H1 (cell line): ENCODE data around the gene PTH2R. TPM values are rescaled to one million over a fixed set of nuclear protein-coding genes. Genes with fewer than 3 reads are reported as not detected.

Experiments
- CTCF ChIA-PET: fragments of 300-600 bp; sonication (Branson Sonifier 250); formaldehyde crosslinking; loops from one replicate; lab custom pipeline; 2021; ENCODE audit not compliant: partially characterized antibody; lab: Charles Lee
- POLR2A ChIA-PET: fragments of 300-600 bp; sonication (Branson Sonifier 250); formaldehyde crosslinking; loops from one replicate; lab custom pipeline; 2021; ENCODE audit warnings: inconsistent platforms; ENCODE audit not compliant: partially characterized antibody; lab: Charles Lee
- DNase-seq, 2 experiments: peaks; one replicate each; pipeline versions ENCODE4 v3.0.0 to v3.0.0-alpha.2; 2010 to 2022; ENCODE audit warnings: low spot score in 2 of 2, low read depth in 1 of 2, mixed read lengths in 1 of 2
- FAIRE-seq: peaks from 2 replicates; lab custom pipeline; 2011; peaks lifted over from hg19 to GRCh38; lab: Jason Lieb, UNC
- H2AFZ ChIP-seq: 2 replicates; pipeline ENCODE4 v1.8.1; 2012; ENCODE audit warnings: low read length, inconsistent platforms
- H2AK5ac ChIP-seq: 2 replicates; pipeline ENCODE4 v1.6.1; 2013; ENCODE audit warnings: low read depth, low read length
- H2BK120ac ChIP-seq: replicated peaks from 2 replicates; pipeline ENCODE3; 2013; ENCODE audit warnings: low read depth, low read length, inconsistent platforms
- H2BK12ac ChIP-seq: 2 replicates; pipeline ENCODE4 v1.6.1; 2013; ENCODE audit warnings: low read depth, low read length
- H2BK15ac ChIP-seq: 2 replicates; pipeline ENCODE4 v1.6.1; 2013; ENCODE audit warnings: low read length
- H2BK20ac ChIP-seq: 2 replicates; pipeline ENCODE4 v1.6.1; 2013; ENCODE audit warnings: low read length
- H2BK5ac ChIP-seq: 2 replicates; pipeline ENCODE4 v1.6.1; 2013; ENCODE audit warnings: low read depth, low read length
- H3K14ac ChIP-seq: 2 replicates; pipeline ENCODE4 v1.6.1; 2013; ENCODE audit warnings: inconsistent platforms; ENCODE audit not compliant: insufficient read length
- H3K18ac ChIP-seq: 2 replicates; pipeline ENCODE4 v1.6.1; 2013; ENCODE audit warnings: low read length; ENCODE audit errors: extremely low read depth
- H3K23ac ChIP-seq: 2 replicates; pipeline ENCODE4 v1.6.1; 2013; ENCODE audit warnings: inconsistent platforms; ENCODE audit not compliant: insufficient read length
- H3K23me2 ChIP-seq: 2 replicates; pipeline ENCODE4 v1.6.1; 2013; ENCODE audit warnings: low read depth, low read length
- H3K27ac ChIP-seq: 2 replicates; pipeline ENCODE4 v1.6.1; 2011; ENCODE audit warnings: low read depth, low read length, inconsistent platforms
- H3K27me3 ChIP-seq, 4 experiments: replicated peaks in 1 of 4; 1 replicate in 1 of 4; 2 replicates in 3 of 4; pipeline versions ENCODE4 v1.6.1 to v1.8.1; 2011 to 2013; ENCODE audit warnings: low read length in 3 of 4, mild to moderate bottlenecking in 3 of 4, inconsistent platforms in 2 of 4, mixed read lengths in 2 of 4, moderate library complexity in 1 of 4; ENCODE audit not compliant: control insufficient read depth in 3 of 4, insufficient read depth in 3 of 4; ENCODE audit errors: extremely low read depth in 1 of 4
- H3K36me3 ChIP-seq, 4 experiments: 2 replicates each; pipeline versions ENCODE4 v1.6.1 to v1.8.1; 2011 to 2013; ENCODE audit warnings: mild to moderate bottlenecking in 4 of 4, low read length in 3 of 4, moderate library complexity in 2 of 4, control low read depth in 1 of 4, inconsistent platforms in 1 of 4; ENCODE audit not compliant: insufficient read depth in 4 of 4, control insufficient read depth in 2 of 4
- H3K4ac ChIP-seq: replicated peaks from 2 replicates; pipeline ENCODE3; 2013; ENCODE audit warnings: low read length, low read depth, mixed read lengths, inconsistent platforms; ENCODE audit not compliant: insufficient read length
- H3K4me1 ChIP-seq, 4 experiments: replicated peaks in 1 of 4; 1 replicate in 1 of 4; 2 replicates in 3 of 4; pipeline versions ENCODE4 v1.6.1 to v1.8.1; 2011 to 2013; ENCODE audit warnings: low read length in 3 of 4, inconsistent platforms in 2 of 4, mixed read lengths in 1 of 4; ENCODE audit not compliant: insufficient read depth in 4 of 4, control insufficient read depth in 3 of 4
- H3K4me2 ChIP-seq, 2 experiments: 2 replicates each; pipeline versions ENCODE4 v1.6.1 to v1.8.1; 2011 to 2013; ENCODE audit warnings: low read depth in 2 of 2, low read length in 2 of 2, control low read depth in 1 of 2, inconsistent platforms in 1 of 2, mild to moderate bottlenecking in 1 of 2; ENCODE audit not compliant: insufficient read depth in 1 of 2
- H3K4me3 ChIP-seq, 4 experiments: fragments of 200-600, 300-600 bp in 1 of 4; sonication (generic), shearing (Covaris generic), sonication (Bioruptor Twin) in 1 of 4; 2 replicates each; pipeline versions ENCODE4 v1.5.1 to v1.8.1; 2011 to 2016; ENCODE audit warnings: low read length in 4 of 4, low read depth in 3 of 4, control low read depth in 2 of 4, inconsistent platforms in 2 of 4, mild to moderate bottlenecking in 2 of 4, mixed read lengths in 1 of 4, moderate library complexity in 1 of 4; ENCODE audit not compliant: insufficient read depth in 2 of 4; ENCODE audit errors: extremely low read depth in 1 of 4
- H3K56ac ChIP-seq: replicated peaks from 2 replicates; pipeline ENCODE3; 2013; ENCODE audit warnings: low read depth, mild to moderate bottlenecking, mixed read lengths, low read length, inconsistent platforms; ENCODE audit not compliant: insufficient read length
- H3K79me1 ChIP-seq: 2 replicates; pipeline ENCODE4 v1.6.1; 2013; ENCODE audit warnings: low read depth, low read length, control low read depth
- H3K79me2 ChIP-seq, 2 experiments: 2 replicates each; pipeline versions ENCODE4 v1.6.1 to v1.8.1; 2012 to 2013; ENCODE audit warnings: low read length in 2 of 2, mild to moderate bottlenecking in 2 of 2, inconsistent platforms in 1 of 2; ENCODE audit not compliant: insufficient read depth in 2 of 2, control insufficient read depth in 1 of 2
- H3K9ac ChIP-seq, 4 experiments: replicated peaks in 1 of 4; 1 replicate in 1 of 4; 2 replicates in 3 of 4; pipeline versions ENCODE4 v1.6.1 to v1.8.1; 2011 to 2013; ENCODE audit warnings: low read depth in 3 of 4, low read length in 3 of 4, control low read depth in 2 of 4, mild to moderate bottlenecking in 2 of 4, moderate library complexity in 2 of 4, inconsistent platforms in 1 of 4; ENCODE audit errors: extremely low read depth in 1 of 4
- H3K9me3 ChIP-seq, 2 experiments: 2 replicates each; pipeline versions ENCODE4 v1.6.1 to v1.8.1; 2012 to 2013; ENCODE audit warnings: mild to moderate bottlenecking in 2 of 2, moderate library complexity in 2 of 2, control low read depth in 1 of 2, inconsistent platforms in 1 of 2, low read depth in 1 of 2, low read length in 1 of 2, mixed read lengths in 1 of 2; ENCODE audit not compliant: insufficient read depth in 2 of 2
- H4K20me1 ChIP-seq, 2 experiments: replicated peaks in 1 of 2; 2 replicates each; pipeline versions ENCODE3 to v1.8.1; 2011 to 2013; ENCODE audit warnings: inconsistent platforms in 2 of 2, low read length in 2 of 2, mild to moderate bottlenecking in 1 of 2; ENCODE audit not compliant: insufficient read depth in 2 of 2, control insufficient read depth in 1 of 2
- H4K5ac ChIP-seq: 2 replicates; pipeline ENCODE4 v1.6.1; 2013; ENCODE audit warnings: low read length, low read depth, mixed read lengths, inconsistent platforms; ENCODE audit not compliant: insufficient read length
- H4K8ac ChIP-seq: 2 replicates; pipeline ENCODE4 v1.8.0; 2013; ENCODE audit warnings: mild to moderate bottlenecking, moderate library complexity, low read length, inconsistent platforms; ENCODE audit not compliant: insufficient read depth; ENCODE audit errors: extremely low read depth
- H4K91ac ChIP-seq: replicated peaks from 2 replicates; pipeline ENCODE3; 2013; ENCODE audit warnings: low read length, mixed read lengths, inconsistent platforms; ENCODE audit not compliant: insufficient read length
- BCL11A ChIP-seq, 2 experiments: IDR thresholded peaks; one replicate each; pipeline ENCODE4 v1.6.1; 2011; ENCODE audit warnings: low read depth in 2 of 2, low read length in 2 of 2, mild to moderate bottlenecking in 2 of 2
- CBX5 ChIP-seq: fragments of 300-800, 300-1000 bp; sonication (generic); IDR thresholded peaks from 2 replicates; pipeline ENCODE4 v1.7.1; 2016; ENCODE audit warnings: antibody characterized with exemption, low read length, low read depth
- CTBP2 ChIP-seq: IDR thresholded peaks from 2 replicates; pipeline ENCODE4 v1.7.0; 2011; ENCODE audit warnings: borderline replicate concordance, mild to moderate bottlenecking, moderate library complexity, mixed read lengths, low read length; ENCODE audit not compliant: insufficient read depth, insufficient read length
- EZH2 ChIP-seq: fragments of 200-600 bp; sonication (generic); IDR thresholded peaks from 2 replicates; pipeline ENCODE4 v1.7.1; 2012; ENCODE audit warnings: low read depth, mild to moderate bottlenecking, moderate library complexity, low read length, inconsistent platforms; ENCODE audit not compliant: severe bottlenecking
- GTF2F1 ChIP-seq: IDR thresholded peaks from 2 replicates; pipeline ENCODE4 v1.6.1; 2012; ENCODE audit warnings: low read depth, low read length, improper control_type of control experiment, borderline replicate concordance
- KDM5A ChIP-seq: fragments of 200-600 bp; IDR thresholded peaks from 2 replicates; pipeline ENCODE4 v1.7.1; 2012; ENCODE audit warnings: mild to moderate bottlenecking, low read length, inconsistent platforms, mixed read lengths
- MAFK ChIP-seq: IDR thresholded peaks from 2 replicates; pipeline ENCODE4 v1.6.1; 2012; ENCODE audit warnings: low read depth, mild to moderate bottlenecking, improper control_type of control experiment, low read length
- POLR2A ChIP-seq, 2 experiments: IDR thresholded peaks; 1 replicate in 1 of 2; 2 replicates in 1 of 2; pipeline ENCODE4 v1.6.1; 2011; ENCODE audit warnings: low read depth in 2 of 2, low read length in 2 of 2, mild to moderate bottlenecking in 2 of 2; ENCODE audit errors: control extremely low read depth in 1 of 2
- POLR2AphosphoS5 ChIP-seq: IDR thresholded peaks from 2 replicates; pipeline ENCODE4 v1.6.1; 2011; ENCODE audit warnings: low read depth, low read length
- POU5F1 ChIP-seq: IDR thresholded peaks from 2 replicates; pipeline ENCODE4 v1.6.1; 2011; ENCODE audit warnings: low read depth, mild to moderate bottlenecking, low read length, moderate library complexity
- SAP30 ChIP-seq: fragments of 300-600 bp; sonication (generic); IDR thresholded peaks from 2 replicates; pipeline ENCODE4 v1.7.1; 2012; ENCODE audit warnings: low read length, moderate library complexity, mild to moderate bottlenecking, inconsistent platforms; ENCODE audit not compliant: insufficient read depth, insufficient replicate concordance
- SP1 ChIP-seq: IDR thresholded peaks from 2 replicates; pipeline ENCODE4 v1.6.1; 2011; ENCODE audit warnings: low read depth, low read length
- SP2 ChIP-seq: IDR thresholded peaks from 2 replicates; pipeline ENCODE4 v1.6.1; 2012; ENCODE audit warnings: mild to moderate bottlenecking, low read length, inconsistent platforms
- SRF ChIP-seq: IDR thresholded peaks from 2 replicates; pipeline ENCODE4 v1.6.1; 2011; ENCODE audit warnings: mild to moderate bottlenecking, low read depth, low read length, moderate library complexity
- SUZ12 ChIP-seq: fragments of 200-600 bp; sonication (generic); IDR thresholded peaks from 2 replicates; pipeline ENCODE4 v1.6.1; 2012; ENCODE audit warnings: mild to moderate bottlenecking, inconsistent platforms, low read length, moderate library complexity, mixed read lengths
- TAF7 ChIP-seq: optimal IDR thresholded peaks from 2 replicates; pipeline ENCODE3; 2011; ENCODE audit warnings: low read depth, mild to moderate bottlenecking, inconsistent platforms, low read length, moderate library complexity, borderline replicate concordance
- TEAD4 ChIP-seq: IDR thresholded peaks from 2 replicates; pipeline ENCODE4 v1.6.1; 2012; ENCODE audit warnings: low read depth, low read length, inconsistent platforms, mixed read lengths
- polyA plus RNA-seq, 7 experiments: library from polyadenylated mRNA; depleted of rRNA in 3 of 7; stranded (reverse) in 5 of 7; unstranded in 2 of 7; fragments of >200 nt in 5 of 7; fragments of 200-250 nt in 2 of 7; gene quantifications; 1 replicate in 5 of 7; 2 replicates in 1 of 7; 4 replicates in 1 of 7; pipeline versions ENCODE4 v1.2.1 to v1.2.3, GENCODE V29; 2011 to 2013; ENCODE audit warnings: missing spikeins in 2 of 7, mixed read lengths in 2 of 7
- total RNA-seq: library from RNA; stranded (reverse); fragmentation: NEBNext Ultra II Directional; extraction: Animal tissue kit (Norgen Biotek cat#: 25700); gene quantifications from 2 replicates; pipeline ENCODE4 v1.2.1, GENCODE V29; 2021

Gene PTH2R
- total and polyA plus RNA-seq, 2 of the 8 experiments (the other 6 are each of a cell fraction or from before 2014, with no cell fraction given), result 0.19 to 0.38 TPM

DNA sequence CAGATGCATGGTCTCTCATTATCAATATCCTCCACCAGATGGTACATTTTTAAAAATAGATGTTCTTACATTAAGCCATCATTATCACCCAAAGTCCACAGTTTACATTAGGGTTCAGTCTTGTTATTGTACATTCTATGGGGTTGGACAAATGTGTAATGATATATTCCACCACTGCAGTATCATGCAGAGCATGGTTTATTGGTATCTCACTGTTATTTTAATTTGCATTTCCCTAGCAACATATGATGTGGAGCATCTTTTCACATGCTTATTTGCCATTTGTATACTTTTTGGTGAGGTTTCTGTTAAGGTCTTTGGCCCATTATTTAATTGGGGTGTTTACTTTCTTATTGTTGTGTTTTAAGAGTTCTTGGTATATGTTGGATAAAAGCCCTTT is 95.7 kb downstream of the PTH2R start:
- H2BK15ac ChIP-seq, result no peak overlapping the region
- H4K8ac ChIP-seq, result no peak overlapping the region
- H3K36me3 ChIP-seq, result no peaks in the 10 kb centered on the region
- H2AFZ ChIP-seq, result no peak overlapping the region
- H3K4me3 ChIP-seq, result no peak overlapping the region
- POLR2A ChIA-PET, result no interaction called here
- no peak overlapping the region for H4K5ac ChIP-seq
- no peaks in the 10 kb centered on the region for H3K27me3 ChIP-seq
- H4K20me1 ChIP-seq, result no peaks in the 10 kb centered on the region
- CTCF ChIA-PET, result no interaction called here
- H2BK5ac ChIP-seq, result no peak overlapping the region
- no peak overlapping the region for H3K56ac ChIP-seq
- no peak overlapping the region for H3K9ac ChIP-seq
- no peaks in the 10 kb centered on the region for H3K79me2 ChIP-seq
- H2AK5ac ChIP-seq, result no peak overlapping the region
- H3K4me2 ChIP-seq, result no peak overlapping the region
- H3K79me1 ChIP-seq, result no peaks in the 10 kb centered on the region
- DNase-seq, result no peak
- no peak overlapping the region for H2BK20ac ChIP-seq
- no peak overlapping the region for H2BK120ac ChIP-seq
- H4K91ac ChIP-seq, result no peak overlapping the region
- peaks cover 0 to 2% (median 0%) of the 10 kb centered on the region in 4 experiments; a peak in 2 of 7 replicates for H3K4me1 ChIP-seq
- H3K14ac ChIP-seq, result no peak overlapping the region
- no peak overlapping the region for H2BK12ac ChIP-seq
- H3K27ac ChIP-seq, result no peak overlapping the region
- 0 out of 4 replicates have a peak, but pooled peaks cover 0 to 2% of the 10 kb centered on the region in 2 experiments for H3K9me3 ChIP-seq
- H3K4ac ChIP-seq, result no peak overlapping the region
- H3K23me2 ChIP-seq, result no peaks in the 10 kb centered on the region
- H3K23ac ChIP-seq, result no peak overlapping the region
- H3K18ac ChIP-seq, result no peak overlapping the region
- no peak for TF ChIP-seq POLR2A (IDR thresholded peaks at IDR 0.05; ENCODE audit: control extremely low read depth in 1 of 2, low read depth in 2 of 2, low read length in 2 of 2)
- no peak for TF ChIP-seq POLR2AphosphoS5
- TF ChIP-seq SRF, result no peak
- no peak for TF ChIP-seq TEAD4
- TF ChIP-seq SP1, result no peak
- no peak for TF ChIP-seq SAP30
- no peak for TF ChIP-seq SP2
- no peak for TF ChIP-seq POU5F1
- no peak for TF ChIP-seq EZH2
- no peak for TF ChIP-seq CTBP2
- TF ChIP-seq TAF7, result no peak
- no peak for TF ChIP-seq BCL11A (IDR thresholded peaks at IDR 0.05; ENCODE audit: low read depth in 2 of 2, low read length in 2 of 2)
- no peak for TF ChIP-seq GTF2F1
- TF ChIP-seq CBX5, result no peak
- no peak for TF ChIP-seq MAFK
- no peak for TF ChIP-seq KDM5A
- no peak for TF ChIP-seq SUZ12
- TF ChIP-seq, all 59 proteins: peak for 0
- no peak for FAIRE-seq
